Neural cell (in vitro differentiated cells): ENCODE measurements around the gene CCL1.

Experiments used
- CTCF ChIP-seq: fragments of 450-650 bp; IDR thresholded peaks from 2 replicates; pipeline ENCODE4 v1.5.1; 2014; ENCODE audit warnings: antibody characterized with exemption, mild to moderate bottlenecking, moderate library complexity; ENCODE audit not compliant: poor library complexity, severe bottlenecking
- EZH2 ChIP-seq: fragments of 200-600, 300-800 bp; shearing (Covaris generic), sonication (generic); IDR thresholded peaks from 2 replicates; pipeline ENCODE4 v1.6.1; 2014; ENCODE audit warnings: antibody characterized with exemption, low read length, borderline replicate concordance, mild to moderate bottlenecking; ENCODE audit not compliant: insufficient read depth, poor library complexity, severe bottlenecking
- REST ChIP-seq: IDR thresholded peaks from 2 replicates; pipeline ENCODE4 v1.6.1; 2012; ENCODE audit warnings: borderline replicate concordance
- TAF1 ChIP-seq: IDR thresholded peaks from 2 replicates; pipeline ENCODE4 v1.6.1; 2012; ENCODE audit warnings: low read depth

GRCh38 chr17:34337701-34338100 is 25.3 kb downstream of the CCL1 start:
- TF ChIP-seq EZH2 (no peak), CTCF (no peak), REST (no peak), TAF1 (no peak)
